Neural progenitor cell (in vitro differentiated cells): ENCODE results near the gene ZCCHC10.

Source experiments
- CTCF ChIP-seq: fragments of 200-600 bp; sonication (generic); IDR thresholded peaks from 2 replicates; pipeline ENCODE4 v1.5.1; 2017; ENCODE audit warnings: antibody characterized with exemption, mild to moderate bottlenecking
- EZH2 ChIP-seq: fragments of 200-600 bp; sonication (generic); IDR thresholded peaks from 2 replicates; pipeline ENCODE4 v1.6.1; 2017; ENCODE audit warnings: antibody characterized with exemption, mild to moderate bottlenecking, moderate library complexity
- EZH2phosphoT487 ChIP-seq: fragments of 200-600 bp; sonication (generic); IDR thresholded peaks from 2 replicates; pipeline ENCODE4 v1.6.1; 2017; ENCODE audit warnings: antibody characterized with exemption

GRCh38 chr5:132949136-132949535 is 77.2 kb downstream of the ZCCHC10 start:
- no peak for TF ChIP-seq CTCF
- TF ChIP-seq EZH2phosphoT487 = no peak
- TF ChIP-seq EZH2 = no peak
